Gastroesophageal sphincter (tissue), 3 donors: ENCODE data around the gene RC3H2.

Experiments
- EP300 ChIP-seq: sonication (generic); formaldehyde crosslinking; IDR thresholded peaks from one replicate; pipeline ENCODE4 v1.6.1; 2017; ENCODE audit warnings: antibody characterized with exemption, mild to moderate bottlenecking
- TF ChIP-seq, protein P1 (sequence below), 4 experiments: fragments of 200-600 bp in 2 of 4; fragments of 450-650 bp in 2 of 4; sonication (generic) in 1 of 4; IDR thresholded peaks; one replicate each; pipeline ENCODE4 v1.5.1; 2017 to 2019; ENCODE audit warnings: antibody characterized with exemption in 4 of 4, mild to moderate bottlenecking in 2 of 4, moderate library complexity in 2 of 4

DNA sequence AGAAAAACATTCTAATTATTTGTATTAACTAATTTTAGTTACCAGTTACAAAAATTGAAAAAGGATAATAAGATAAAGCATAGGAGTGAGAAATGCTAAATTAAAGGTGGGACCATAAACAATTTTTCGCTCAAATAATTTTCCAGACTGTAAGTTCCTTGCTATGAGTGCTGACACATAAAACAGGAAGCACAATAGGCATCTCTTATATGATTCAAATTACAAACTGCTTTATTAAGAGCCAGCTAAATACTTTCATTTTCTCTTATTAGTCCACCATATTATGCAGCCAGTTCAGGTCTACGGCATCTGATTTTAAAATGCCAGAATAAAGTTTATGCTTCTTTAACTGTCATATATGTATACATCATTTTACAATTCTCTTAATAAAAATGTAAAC, 4.4 kb downstream of the RC3H2 start:
- TF ChIP-seq, protein P1, sequence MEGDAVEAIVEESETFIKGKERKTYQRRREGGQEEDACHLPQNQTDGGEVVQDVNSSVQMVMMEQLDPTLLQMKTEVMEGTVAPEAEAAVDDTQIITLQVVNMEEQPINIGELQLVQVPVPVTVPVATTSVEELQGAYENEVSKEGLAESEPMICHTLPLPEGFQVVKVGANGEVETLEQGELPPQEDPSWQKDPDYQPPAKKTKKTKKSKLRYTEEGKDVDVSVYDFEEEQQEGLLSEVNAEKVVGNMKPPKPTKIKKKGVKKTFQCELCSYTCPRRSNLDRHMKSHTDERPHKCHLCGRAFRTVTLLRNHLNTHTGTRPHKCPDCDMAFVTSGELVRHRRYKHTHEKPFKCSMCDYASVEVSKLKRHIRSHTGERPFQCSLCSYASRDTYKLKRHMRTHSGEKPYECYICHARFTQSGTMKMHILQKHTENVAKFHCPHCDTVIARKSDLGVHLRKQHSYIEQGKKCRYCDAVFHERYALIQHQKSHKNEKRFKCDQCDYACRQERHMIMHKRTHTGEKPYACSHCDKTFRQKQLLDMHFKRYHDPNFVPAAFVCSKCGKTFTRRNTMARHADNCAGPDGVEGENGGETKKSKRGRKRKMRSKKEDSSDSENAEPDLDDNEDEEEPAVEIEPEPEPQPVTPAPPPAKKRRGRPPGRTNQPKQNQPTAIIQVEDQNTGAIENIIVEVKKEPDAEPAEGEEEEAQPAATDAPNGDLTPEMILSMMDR (IDR thresholded peaks at IDR 0.05): no peak
- no peak for TF ChIP-seq EP300
